GM21526 (cell line): ENCODE data around the gene TOP1.
"Not testable (repeated sequence)": the region's sequence is repeated elsewhere in the genome, so short reads cannot be mapped to it uniquely, and the experiment has no call there.

Source experiments
- ATAC-seq: cut with Tn5 transposase; IDR thresholded peaks from one replicate; pipeline ENCODE4 v1.9.1; 2021; ENCODE audit warnings: moderate library complexity; ENCODE audit not compliant: unreplicated experiment, low FRiP score

The TOP1 gene

DNA sequence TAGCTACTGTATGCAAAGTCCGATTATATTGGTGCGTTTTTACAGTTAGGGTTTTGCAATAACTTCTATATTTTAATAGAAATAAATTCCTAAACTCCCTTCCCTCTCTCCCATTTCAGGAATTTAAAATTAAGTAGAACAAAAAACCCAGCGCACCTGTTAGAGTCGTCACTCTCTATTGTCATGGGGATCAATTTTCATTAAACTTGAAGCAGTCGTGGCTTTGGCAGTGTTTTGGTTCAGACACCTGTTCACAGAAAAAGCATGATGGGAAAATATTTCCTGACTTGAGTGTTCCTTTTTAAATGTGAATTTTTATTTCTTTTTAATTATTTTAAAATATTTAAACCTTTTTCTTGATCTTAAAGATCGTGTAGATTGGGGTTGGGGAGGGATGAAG, 95.0 kb downstream of the TOP1 start:
- ATAC-seq: no peak

DNA sequence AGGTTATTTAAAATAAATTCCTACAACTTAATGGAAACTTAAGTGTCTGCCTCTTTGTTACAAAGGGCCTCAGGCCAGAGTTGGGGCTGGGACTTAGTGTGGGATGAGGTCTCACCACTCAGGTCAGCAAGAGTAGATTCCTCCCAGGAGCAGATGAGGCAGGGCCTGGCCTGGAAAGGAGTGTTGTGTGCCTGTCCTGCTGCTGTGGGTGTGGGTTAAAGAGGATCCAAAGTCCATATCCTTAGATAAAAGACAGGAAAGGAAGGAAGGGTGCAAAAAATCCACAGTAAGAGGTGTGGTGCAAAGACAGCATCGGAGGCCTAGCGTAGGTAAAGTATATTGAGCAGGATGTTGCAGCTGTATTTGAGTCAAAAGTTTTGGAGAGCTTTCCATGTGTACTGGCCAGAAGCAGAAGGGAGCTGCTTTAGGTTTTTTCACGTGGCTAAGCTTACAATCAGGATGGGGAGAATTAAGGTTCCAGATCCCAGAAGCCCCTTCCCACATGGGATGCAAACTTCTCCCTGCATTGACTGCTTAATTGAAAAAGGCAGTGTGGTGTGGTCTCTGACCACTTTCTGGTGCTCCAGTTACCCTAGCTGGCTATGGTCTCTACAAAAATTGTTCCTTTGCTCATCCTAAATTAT, 96.0 kb downstream of the TOP1 start:
- ATAC-seq: no peak

DNA sequence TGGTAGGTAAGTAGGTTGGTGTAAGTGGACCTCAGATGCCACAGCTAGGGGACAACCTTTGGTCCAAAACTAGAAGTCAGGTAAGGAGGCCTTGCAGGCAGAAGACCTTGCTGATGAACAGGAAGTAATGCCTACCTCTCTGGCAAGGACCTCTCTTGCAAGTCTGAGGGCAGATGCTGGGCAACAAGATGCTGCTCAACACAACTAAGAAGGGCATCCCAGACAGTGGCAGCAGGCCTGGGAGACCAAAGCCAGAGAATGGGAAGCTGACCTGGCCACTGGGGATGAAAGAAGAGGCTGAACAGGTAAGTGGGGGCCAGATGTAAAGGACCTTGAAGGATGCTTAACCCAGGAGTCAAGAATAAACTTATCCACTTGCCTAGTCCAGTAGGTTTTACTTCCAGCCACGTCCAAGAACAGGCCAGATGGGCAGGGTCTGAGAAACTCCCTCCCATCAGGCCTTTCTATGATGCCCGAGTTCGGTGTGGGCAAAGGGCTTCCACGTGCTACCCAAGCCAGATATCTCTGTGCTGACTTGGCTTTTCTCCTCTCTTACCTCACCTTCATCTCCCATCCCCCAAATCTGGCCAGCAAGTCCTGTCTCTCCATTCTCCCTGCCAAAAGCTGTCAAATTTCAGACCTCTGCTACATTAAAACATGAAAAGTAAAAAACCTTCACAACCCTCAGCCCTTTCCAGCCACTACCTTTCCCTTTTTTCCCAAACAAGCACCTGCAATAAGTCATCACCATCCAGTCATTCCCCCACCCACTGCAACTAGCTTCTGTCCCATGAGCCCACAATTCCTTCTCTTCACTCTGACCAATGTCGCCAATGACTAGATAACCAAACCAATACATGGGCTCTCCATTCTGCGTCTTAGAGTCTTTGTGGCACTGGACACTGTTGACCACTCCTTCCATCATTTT, 97.2 kb downstream of the TOP1 start:
- ATAC-seq: no peak

GRCh38 chr20:41126719-41127118, 98.1 kb downstream of the TOP1 start:
- ATAC-seq: no peak

GRCh38 chr20:41128317-41128716, 99.7 kb downstream of the TOP1 start:
- not testable (repeated sequence) for ATAC-seq

GRCh38 chr20:41131594-41132387, 103.2 kb downstream of the TOP1 start:
- ATAC-seq: no peak

GRCh38 chr20:41132388-41132775, 103.8 kb downstream of the TOP1 start:
- ATAC-seq: not testable (repeated sequence)

- peak; percentile 43 for ATAC-seq
Observed at GRCh38 chr20:41133709-41134361, 105.2 kb downstream of the TOP1 start.

GRCh38 chr20:41134362-41135186, 106.0 kb downstream of the TOP1 start:
- ATAC-seq: no peak

DNA sequence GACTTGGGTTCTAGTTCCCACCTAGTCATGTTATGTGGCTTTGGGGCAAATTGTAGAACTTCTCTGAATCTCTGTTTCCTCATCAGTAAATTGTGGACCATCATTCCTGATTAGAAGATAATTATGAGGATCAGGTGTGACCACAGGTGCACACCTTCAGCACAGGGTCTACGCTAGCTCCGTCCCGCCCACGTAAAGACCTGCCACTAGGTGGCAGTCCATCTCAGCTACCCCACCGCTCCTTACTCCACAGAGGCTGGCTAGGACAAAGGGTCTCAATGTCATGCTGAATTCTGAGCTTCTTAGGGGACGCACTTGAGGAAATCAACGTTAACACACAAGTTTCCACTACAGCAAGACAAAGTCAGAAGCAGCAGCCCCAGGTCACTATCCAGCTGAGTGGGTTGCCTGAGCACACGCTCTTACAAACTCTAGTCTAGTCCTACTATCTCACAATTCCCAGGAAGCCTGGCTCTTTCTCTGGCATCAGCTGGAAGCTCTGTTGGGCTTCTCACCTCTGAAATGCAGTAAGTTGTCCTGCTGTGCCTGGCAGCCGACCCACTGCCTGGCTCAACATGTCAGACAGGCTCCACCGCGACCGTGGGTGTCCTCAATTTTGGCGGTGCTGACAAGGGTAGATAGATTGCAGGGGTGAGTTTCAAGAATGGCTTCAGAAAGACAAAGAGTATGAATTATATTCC, 106.7 kb downstream of the TOP1 start:
- ATAC-seq: no peak

DNA sequence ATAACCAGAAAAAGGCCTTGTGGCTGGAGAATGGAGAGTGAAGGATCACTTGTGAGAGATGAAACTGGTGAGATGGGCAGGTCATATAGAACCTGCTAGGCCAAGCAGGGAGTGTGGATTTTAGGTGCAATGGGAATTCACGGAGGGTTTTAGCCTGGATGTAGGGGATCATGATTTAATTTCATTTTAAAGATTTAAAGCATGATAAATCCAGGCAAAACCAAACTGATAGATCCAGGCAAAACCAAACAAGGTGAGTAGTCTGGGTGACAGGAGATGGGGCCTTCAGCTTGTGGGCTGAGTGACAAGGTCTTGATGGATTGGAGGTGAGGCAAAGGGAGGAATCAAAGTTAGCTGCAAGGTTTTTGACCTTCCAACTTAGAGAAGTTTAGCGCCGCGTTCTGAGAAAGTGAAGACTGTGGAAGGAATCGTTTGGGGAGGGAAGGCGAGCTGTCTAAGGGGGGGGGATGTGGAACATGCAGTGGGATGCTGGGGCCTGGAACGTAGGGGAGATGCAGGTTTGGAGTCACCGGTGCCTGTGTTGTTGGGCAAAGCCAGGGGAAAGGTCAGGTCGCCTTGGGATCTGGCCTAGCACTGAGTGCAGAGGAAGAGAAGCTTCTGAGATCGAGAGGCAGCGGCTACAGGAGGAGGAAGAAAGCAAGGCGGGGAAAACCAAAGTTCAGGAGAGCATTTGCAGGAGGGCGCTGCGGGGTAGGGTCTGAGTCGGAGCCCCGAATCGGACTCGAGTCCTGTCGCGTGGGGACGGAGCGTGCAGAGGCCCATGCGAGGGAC, 107.5 kb downstream of the TOP1 start:
- ATAC-seq: no peak

GRCh38 chr20:41136680-41137613, 108.3 kb downstream of the TOP1 start, which contains the start of gene PLCG1:
Gene PLCG1, plus strand, starts transcription at chr20:41137543. Its CDS starts 99 bp downstream, at chr20:41137642.
- peak; percentile 45 for ATAC-seq

DNA sequence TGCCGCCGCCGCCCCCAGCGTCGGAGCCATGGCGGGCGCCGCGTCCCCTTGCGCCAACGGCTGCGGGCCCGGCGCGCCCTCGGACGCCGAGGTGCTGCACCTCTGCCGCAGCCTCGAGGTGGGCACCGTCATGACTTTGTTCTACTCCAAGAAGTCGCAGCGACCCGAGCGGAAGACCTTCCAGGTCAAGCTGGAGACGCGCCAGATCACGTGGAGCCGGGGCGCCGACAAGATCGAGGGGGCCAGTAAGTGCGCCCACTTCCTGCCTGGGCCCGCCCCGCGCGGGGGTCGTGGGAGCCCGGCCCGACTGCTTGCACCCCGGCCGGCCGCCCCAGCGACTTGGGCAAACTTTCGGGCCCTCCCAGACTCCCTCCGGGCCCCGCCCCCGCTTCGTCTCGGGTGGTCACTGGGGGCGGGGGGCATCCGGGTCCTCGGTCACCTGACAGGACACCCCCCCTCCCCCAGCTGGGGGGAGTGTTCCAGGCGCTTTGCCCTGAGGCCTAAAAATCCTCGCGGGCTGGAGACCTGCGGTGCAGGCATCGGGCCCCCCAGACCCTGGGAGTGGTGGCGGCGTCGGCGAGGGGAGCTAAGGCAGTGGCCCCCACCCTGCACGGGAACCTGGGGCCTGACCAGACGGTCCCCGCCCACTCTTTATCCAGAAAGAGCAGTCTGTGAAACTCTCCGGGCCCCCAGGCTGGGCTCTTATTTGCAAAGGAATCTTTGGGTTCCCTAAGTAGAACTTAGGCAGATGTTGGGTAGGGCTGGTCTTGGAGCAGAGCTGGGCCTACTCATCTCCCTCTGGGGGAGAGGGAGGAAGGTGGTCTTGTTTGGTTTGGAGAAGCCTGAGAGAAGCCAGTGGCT, 109.2 kb downstream of the TOP1 start:
- ATAC-seq: peak; percentile 10

DNA sequence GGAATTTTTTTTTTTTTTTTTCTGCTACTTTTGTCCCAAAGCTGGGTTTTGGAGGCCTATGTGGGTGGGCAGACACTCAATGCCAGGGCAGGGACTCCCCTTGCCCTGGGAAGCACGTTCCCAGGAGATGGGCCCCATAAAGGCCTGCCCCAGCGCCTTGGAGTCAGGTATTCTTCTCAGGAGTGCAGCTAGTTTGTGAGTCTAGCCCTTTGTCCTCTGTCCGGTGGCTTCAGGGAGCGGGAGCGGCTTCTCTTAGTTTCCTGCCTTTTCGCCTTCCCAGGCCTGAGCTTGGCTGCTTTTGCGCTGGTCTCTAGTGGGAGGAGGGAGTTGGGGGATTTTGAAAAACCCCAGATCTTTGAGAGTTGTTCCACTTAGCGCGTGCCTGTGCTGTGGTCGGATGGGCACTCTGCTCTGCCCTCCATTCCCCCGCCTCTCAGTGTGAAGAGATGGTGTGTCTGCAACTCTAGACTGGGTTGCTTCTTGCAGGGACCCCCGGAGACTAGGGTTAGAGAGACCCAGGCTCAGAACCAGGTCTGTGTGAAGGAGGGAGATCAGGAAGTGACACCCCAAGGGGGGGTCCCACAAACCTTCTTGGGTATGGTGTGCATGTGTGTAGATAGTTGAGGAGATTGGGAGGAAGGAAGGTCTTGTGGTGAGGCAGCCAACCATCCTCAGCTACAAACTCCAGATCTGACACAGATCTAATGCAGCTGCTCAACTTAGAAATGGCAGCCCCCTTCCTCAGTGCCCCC, 110.0 kb downstream of the TOP1 start:
- no peak for ATAC-seq

DNA sequence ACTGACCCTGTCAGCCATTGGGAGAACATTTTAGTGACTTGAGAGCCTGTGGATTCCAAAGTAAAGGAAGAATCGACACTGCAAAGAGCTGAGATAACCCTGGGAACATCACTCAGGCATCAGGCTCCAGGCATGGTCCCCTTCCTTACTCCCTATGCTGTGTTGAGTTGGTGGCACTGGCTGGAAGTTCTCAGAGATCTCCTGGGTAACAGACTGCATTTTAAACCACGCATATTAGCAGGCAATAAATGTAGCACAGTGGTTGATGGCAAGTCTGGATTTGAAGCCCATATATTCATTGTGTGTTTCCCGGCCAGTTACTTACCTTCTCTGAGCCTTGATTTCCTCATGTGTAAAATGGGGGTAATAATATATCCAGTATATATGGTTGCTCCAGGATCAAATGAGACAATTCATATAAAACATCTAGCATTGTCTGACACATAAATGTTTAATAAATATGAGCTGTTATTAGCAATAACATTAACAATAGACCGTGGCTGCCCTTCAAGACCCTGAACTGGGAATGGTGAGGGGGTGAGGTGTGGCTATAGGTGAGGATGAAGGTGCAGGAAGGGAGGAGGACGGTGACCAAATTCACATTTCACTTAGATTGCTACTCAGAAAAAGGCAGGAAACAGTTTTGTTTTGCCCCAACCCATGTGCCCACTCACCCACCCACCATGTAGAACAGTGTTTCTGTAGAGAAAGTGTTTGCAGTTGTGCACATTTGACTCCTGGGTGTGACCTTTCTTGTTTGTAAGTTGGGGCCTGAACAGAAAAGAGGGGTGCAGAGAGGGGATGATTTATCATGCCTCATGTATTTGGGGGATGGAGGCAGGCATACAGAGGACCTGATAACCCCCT, 110.8 kb downstream of the TOP1 start:
- ATAC-seq: no peak
